Measurements from ENCODE around the gene RERG. TPM values are rescaled to one million over a fixed set of nuclear protein-coding genes. Genes with fewer than 3 reads are reported as not detected.
A peak's percentile ranks its signal among the peaks of the same experiment; 100 is the strongest.
"Not testable (repeated sequence)": the region's sequence is repeated elsewhere in the genome, so short reads cannot be mapped to it uniquely, and the experiment has no call there.

RERG gene
- polyA plus RNA-seq, 1 donor from 2014 or later, result 0.87 TPM

DNA sequence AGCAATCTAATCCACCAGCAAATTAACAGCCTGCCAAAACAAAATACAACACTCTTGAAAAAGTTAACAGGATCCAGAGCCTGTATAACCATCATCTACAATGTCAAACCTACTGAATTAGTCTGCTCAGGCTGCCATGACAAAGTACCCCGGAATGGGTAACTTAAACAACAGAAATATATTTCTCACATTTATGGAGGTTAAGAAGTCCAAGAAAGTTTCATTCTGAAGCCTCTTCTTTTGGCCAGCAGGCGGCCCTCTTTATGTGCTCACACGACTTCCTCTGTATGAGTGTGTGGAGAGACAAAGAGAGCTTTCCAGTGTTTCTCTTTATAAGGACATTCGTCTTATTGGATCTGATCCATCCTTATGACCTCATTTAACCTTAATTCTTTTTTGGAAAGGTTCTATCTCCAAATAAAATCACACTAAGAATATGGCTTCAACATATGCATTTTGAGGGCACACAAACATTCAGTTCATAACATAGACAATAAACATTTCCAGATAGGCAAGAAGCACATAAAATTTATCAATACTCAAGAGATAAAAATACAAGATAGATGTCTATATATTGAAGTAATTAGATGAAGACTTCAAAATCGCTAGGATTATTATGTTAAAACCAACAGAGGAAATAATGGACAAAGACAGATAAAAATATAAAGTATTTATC lies 5.9 kb upstream of the RERG start:
- Histone ChIP-seq H3K4me2 (ENCODE audit: low read length) (no peak overlapping the region), H2AFZ (ENCODE audit: low read depth, low read length) (no peak overlapping the region), H4K20me1 (ENCODE audit: insufficient read depth) (no peaks in the 10 kb centered on the region), H3K36me3 (ENCODE audit: insufficient read depth, low read length) (no peaks in the 10 kb centered on the region), H3K9me3 (ENCODE audit: low read length) (no peaks in the 10 kb centered on the region), H3K27me3 (ENCODE audit: insufficient read depth, low read depth, low read length) (no peaks in the 10 kb centered on the region), H3K9me2 (ENCODE audit: insufficient read depth, low read length) (no peaks in the 10 kb centered on the region), H3F3A (ENCODE audit: insufficient read depth, low read length, poor library complexity, severe bottlenecking) (peaks cover 3% of the 10 kb centered on the region), H3K27ac (ENCODE audit: low read length) (no peak overlapping the region), H3K9ac (ENCODE audit: low read length) (no peak overlapping the region), H3K4me3 (ENCODE audit: low read length) (no peak overlapping the region), H3K79me2 (replicated peaks; ENCODE audit: insufficient read depth, low read length) (no peaks in the 10 kb centered on the region)
- TF ChIP-seq SMC3 (conservative IDR thresholded peaks at IDR 0.05; ENCODE audit: poor library complexity) (no peak), POLR2AphosphoS5 (IDR thresholded peaks at IDR 0.05) (no peak), TAF1 (IDR thresholded peaks at IDR 0.05; ENCODE audit: low read depth) (no peak), RAD21 (conservative IDR thresholded peaks at IDR 0.05) (no peak), EP300 (conservative IDR thresholded peaks at IDR 0.05; ENCODE audit: poor library complexity, severe bottlenecking) (no peak)
- TF ChIP-seq, protein P1, sequence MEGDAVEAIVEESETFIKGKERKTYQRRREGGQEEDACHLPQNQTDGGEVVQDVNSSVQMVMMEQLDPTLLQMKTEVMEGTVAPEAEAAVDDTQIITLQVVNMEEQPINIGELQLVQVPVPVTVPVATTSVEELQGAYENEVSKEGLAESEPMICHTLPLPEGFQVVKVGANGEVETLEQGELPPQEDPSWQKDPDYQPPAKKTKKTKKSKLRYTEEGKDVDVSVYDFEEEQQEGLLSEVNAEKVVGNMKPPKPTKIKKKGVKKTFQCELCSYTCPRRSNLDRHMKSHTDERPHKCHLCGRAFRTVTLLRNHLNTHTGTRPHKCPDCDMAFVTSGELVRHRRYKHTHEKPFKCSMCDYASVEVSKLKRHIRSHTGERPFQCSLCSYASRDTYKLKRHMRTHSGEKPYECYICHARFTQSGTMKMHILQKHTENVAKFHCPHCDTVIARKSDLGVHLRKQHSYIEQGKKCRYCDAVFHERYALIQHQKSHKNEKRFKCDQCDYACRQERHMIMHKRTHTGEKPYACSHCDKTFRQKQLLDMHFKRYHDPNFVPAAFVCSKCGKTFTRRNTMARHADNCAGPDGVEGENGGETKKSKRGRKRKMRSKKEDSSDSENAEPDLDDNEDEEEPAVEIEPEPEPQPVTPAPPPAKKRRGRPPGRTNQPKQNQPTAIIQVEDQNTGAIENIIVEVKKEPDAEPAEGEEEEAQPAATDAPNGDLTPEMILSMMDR (IDR thresholded peaks at IDR 0.05; ENCODE audit: poor library complexity, severe bottlenecking), result peak; percentile 37

DNA sequence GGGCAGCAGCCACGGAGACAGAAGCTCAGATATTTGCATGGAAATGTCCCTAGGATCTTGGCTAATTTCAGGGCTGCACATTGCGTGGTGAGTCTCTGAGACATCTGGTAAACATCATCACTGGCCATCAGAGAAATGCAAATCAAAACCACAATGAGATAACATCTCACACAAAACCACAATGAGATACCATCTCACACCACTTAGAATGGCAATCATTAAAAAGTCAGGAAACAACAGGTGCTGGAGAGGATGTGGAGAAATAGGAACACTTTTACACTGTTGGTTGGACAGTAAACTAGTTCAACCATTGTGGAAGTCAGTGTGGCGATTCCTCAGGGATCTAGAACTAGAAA lies 4.6 kb upstream of the RERG start:
- H3K9ac ChIP-seq (ENCODE audit: low read length); H3K79me2 ChIP-seq (replicated peaks; ENCODE audit: insufficient read depth, low read length); H3K9me2 ChIP-seq (ENCODE audit: insufficient read depth, low read length); H3K9me3 ChIP-seq (ENCODE audit: low read length); H2AFZ ChIP-seq (ENCODE audit: low read depth, low read length); H3F3A ChIP-seq (ENCODE audit: insufficient read depth, low read length, poor library complexity, severe bottlenecking); H3K36me3 ChIP-seq (ENCODE audit: insufficient read depth, low read length); H3K4me3 ChIP-seq (ENCODE audit: low read length); H3K4me2 ChIP-seq (ENCODE audit: low read length); H3K27ac ChIP-seq (ENCODE audit: low read length); H3K27me3 ChIP-seq (ENCODE audit: insufficient read depth, low read depth, low read length); H4K20me1 ChIP-seq (ENCODE audit: insufficient read depth): not testable (repeated sequence)

DNA sequence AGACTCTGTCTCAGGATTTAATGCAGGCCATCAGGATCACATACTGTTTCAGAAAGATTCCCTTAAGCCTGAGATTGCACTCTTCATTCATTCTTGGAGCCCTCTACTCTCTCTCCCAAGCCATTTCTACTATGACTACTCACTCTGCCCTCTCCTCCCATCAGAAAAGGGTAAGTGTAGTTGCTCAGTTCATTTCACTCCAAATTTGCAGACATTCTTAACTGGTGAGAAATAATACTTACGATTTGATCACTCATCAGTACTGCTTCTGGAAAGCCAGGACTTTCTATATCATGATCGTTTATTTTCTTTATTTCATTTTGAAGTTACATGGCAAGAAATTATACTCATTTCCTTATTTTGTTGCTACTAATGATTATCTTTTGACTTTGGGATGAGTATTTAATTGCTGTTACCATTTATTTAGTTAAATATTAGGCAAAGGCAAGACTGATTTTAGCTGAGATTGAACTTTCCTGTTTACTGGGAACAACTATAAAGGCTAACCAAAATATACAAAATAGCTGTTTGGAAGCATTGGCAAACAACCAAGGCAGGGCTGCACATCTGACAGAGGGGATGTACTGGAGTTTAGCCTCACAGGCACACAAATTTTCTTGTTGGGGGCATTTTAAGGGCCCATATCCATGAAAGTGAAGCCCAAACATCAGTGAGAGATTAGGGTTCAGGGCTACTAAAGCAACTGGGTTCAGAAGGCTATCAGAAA lies 4.1 kb upstream of the RERG start:
- Histone ChIP-seq H4K20me1 (ENCODE audit: insufficient read depth) (no peaks in the 10 kb centered on the region), H3K9me3 (ENCODE audit: low read length) (no peaks in the 10 kb centered on the region), H3K9me2 (ENCODE audit: insufficient read depth, low read length) (no peaks in the 10 kb centered on the region), H3K36me3 (ENCODE audit: insufficient read depth, low read length) (no peaks in the 10 kb centered on the region), H3K4me3 (ENCODE audit: low read length) (no peak overlapping the region), H3K27ac (ENCODE audit: low read length) (no peak overlapping the region), H3K27me3 (ENCODE audit: insufficient read depth, low read depth, low read length) (peaks cover 9% of the 10 kb centered on the region), H3F3A (ENCODE audit: insufficient read depth, low read length, poor library complexity, severe bottlenecking) (no peaks in the 10 kb centered on the region), H3K4me2 (ENCODE audit: low read length) (no peak overlapping the region), H2AFZ (ENCODE audit: low read depth, low read length) (no peak overlapping the region), H3K79me2 (replicated peaks; ENCODE audit: insufficient read depth, low read length) (no peaks in the 10 kb centered on the region), H3K9ac (ENCODE audit: low read length) (no peak overlapping the region)
- no peak for TF ChIP-seq EP300 (conservative IDR thresholded peaks at IDR 0.05; ENCODE audit: poor library complexity, severe bottlenecking)
- TF ChIP-seq EZH2 (IDR thresholded peaks at IDR 0.05; ENCODE audit: borderline replicate concordance, insufficient read depth, low read length, poor library complexity, severe bottlenecking), result no peak
- TF ChIP-seq SMC3 (conservative IDR thresholded peaks at IDR 0.05; ENCODE audit: poor library complexity), result no peak
- no peak for TF ChIP-seq POLR2AphosphoS5 (IDR thresholded peaks at IDR 0.05)
- no peak for TF ChIP-seq MXI1 (conservative IDR thresholded peaks at IDR 0.05; ENCODE audit: poor library complexity, severe bottlenecking)
- TF ChIP-seq, protein P2, sequence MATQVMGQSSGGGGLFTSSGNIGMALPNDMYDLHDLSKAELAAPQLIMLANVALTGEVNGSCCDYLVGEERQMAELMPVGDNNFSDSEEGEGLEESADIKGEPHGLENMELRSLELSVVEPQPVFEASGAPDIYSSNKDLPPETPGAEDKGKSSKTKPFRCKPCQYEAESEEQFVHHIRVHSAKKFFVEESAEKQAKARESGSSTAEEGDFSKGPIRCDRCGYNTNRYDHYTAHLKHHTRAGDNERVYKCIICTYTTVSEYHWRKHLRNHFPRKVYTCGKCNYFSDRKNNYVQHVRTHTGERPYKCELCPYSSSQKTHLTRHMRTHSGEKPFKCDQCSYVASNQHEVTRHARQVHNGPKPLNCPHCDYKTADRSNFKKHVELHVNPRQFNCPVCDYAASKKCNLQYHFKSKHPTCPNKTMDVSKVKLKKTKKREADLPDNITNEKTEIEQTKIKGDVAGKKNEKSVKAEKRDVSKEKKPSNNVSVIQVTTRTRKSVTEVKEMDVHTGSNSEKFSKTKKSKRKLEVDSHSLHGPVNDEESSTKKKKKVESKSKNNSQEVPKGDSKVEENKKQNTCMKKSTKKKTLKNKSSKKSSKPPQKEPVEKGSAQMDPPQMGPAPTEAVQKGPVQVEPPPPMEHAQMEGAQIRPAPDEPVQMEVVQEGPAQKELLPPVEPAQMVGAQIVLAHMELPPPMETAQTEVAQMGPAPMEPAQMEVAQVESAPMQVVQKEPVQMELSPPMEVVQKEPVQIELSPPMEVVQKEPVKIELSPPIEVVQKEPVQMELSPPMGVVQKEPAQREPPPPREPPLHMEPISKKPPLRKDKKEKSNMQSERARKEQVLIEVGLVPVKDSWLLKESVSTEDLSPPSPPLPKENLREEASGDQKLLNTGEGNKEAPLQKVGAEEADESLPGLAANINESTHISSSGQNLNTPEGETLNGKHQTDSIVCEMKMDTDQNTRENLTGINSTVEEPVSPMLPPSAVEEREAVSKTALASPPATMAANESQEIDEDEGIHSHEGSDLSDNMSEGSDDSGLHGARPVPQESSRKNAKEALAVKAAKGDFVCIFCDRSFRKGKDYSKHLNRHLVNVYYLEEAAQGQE (IDR thresholded peaks at IDR 0.05; ENCODE audit: borderline replicate concordance), result no peak
- no peak for TF ChIP-seq TAF1 (IDR thresholded peaks at IDR 0.05; ENCODE audit: low read depth)
- no peak for TF ChIP-seq RAD21 (conservative IDR thresholded peaks at IDR 0.05)
- TF ChIP-seq, protein P1 (IDR thresholded peaks at IDR 0.05; ENCODE audit: poor library complexity, severe bottlenecking), result no peak

Measured in neural cell (in vitro differentiated cells).